ENCODE measurements around the gene BMPR1B. TPM values are rescaled to one million over a fixed set of nuclear protein-coding genes. Genes with fewer than 3 reads are reported as not detected.

The BMPR1B gene
- total and polyA plus RNA-seq, 2 of the 8 experiments (the other 6 are each of a cell fraction or from before 2014, with no cell fraction given) = 0.14 to 1.1 TPM

- no peak for TF ChIP-seq PHF8 (conservative IDR thresholded peaks at IDR 0.05; ENCODE audit: low read depth, low read length)
- no peak for TF ChIP-seq TBP (IDR thresholded peaks at IDR 0.05; ENCODE audit: low read depth, low read length)
- no peak for TF ChIP-seq EZH2 (IDR thresholded peaks at IDR 0.05; ENCODE audit: low read depth, low read length, severe bottlenecking)
- TF ChIP-seq SP4 (IDR thresholded peaks at IDR 0.05; ENCODE audit: low read length) = no peak
Measured at GRCh38 chr4:94803181-94803580, 45.4 kb downstream of the BMPR1B start (continued).

All from H1 (cell line).